Omental fat pad (tissue), 4 donors: ENCODE measurements around the gene PPFIBP2. TPM values are rescaled to one million over a fixed set of nuclear protein-coding genes. Genes with fewer than 3 reads are reported as not detected.

Source experiments
- ATAC-seq: fragments of 150-250 bp; one replicate; pipeline ENCODE4 v1.9.1; 2016; ENCODE audit warnings: mild to moderate bottlenecking, moderate library complexity; ENCODE audit not compliant: low FRiP score
- DNase-seq: peaks from one replicate; pipeline ENCODE4 v3.0.0-alpha.2; 2019; ENCODE audit warnings: low spot score
- total RNA-seq, 4 donors: library from RNA; depleted of rRNA; stranded (reverse); fragments of >200 nt; gene quantifications; one replicate each; pipeline ENCODE4 v1.1.0, GENCODE V29; 2016
- TF ChIP-seq, protein P1 (sequence below), 3 donors: fragments of 450-650 bp; IDR thresholded peaks; one replicate each; pipeline ENCODE4 v1.5.1; 2016 to 2017; ENCODE audit warnings: antibody characterized with exemption in 3 of 3, mild to moderate bottlenecking in 3 of 3, moderate library complexity in 2 of 3

Gene PPFIBP2
- total RNA-seq, 4 donors from 2014 or later = 16.3 to 47.8 (median 24.2) TPM

DNA sequence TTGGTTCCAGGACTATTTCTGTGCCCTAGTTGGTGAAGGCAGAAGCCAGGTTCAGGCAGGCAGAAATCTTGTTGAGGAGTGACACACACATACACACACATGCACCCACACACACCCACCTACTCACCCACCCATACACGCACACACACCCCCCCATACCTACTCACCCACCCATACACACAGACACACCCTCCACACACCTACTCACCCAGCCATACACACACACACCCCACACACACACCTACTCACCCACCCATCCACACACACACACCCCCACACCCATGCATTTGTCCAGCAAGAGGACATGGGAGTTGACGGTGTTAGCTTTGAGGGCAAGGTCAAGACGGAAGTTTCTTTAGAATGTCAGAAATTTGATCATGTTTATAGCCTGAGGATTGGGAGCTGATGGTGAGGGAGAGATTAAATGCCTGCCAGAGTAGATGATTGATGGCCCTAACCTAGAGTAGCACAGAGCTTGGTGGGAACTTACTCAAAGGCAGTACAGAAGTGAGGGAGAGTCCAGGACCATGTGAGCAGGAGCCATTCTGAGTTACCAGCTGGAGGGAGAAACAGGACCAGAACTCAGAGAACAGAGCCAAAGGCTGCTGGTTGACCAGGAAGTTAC, 90.6 kb downstream of the PPFIBP2 start:
- TF ChIP-seq, protein P1, sequence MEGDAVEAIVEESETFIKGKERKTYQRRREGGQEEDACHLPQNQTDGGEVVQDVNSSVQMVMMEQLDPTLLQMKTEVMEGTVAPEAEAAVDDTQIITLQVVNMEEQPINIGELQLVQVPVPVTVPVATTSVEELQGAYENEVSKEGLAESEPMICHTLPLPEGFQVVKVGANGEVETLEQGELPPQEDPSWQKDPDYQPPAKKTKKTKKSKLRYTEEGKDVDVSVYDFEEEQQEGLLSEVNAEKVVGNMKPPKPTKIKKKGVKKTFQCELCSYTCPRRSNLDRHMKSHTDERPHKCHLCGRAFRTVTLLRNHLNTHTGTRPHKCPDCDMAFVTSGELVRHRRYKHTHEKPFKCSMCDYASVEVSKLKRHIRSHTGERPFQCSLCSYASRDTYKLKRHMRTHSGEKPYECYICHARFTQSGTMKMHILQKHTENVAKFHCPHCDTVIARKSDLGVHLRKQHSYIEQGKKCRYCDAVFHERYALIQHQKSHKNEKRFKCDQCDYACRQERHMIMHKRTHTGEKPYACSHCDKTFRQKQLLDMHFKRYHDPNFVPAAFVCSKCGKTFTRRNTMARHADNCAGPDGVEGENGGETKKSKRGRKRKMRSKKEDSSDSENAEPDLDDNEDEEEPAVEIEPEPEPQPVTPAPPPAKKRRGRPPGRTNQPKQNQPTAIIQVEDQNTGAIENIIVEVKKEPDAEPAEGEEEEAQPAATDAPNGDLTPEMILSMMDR (IDR thresholded peaks at IDR 0.05) = no peak
- DNase-seq = no peak
- ATAC-seq = no peak

DNA sequence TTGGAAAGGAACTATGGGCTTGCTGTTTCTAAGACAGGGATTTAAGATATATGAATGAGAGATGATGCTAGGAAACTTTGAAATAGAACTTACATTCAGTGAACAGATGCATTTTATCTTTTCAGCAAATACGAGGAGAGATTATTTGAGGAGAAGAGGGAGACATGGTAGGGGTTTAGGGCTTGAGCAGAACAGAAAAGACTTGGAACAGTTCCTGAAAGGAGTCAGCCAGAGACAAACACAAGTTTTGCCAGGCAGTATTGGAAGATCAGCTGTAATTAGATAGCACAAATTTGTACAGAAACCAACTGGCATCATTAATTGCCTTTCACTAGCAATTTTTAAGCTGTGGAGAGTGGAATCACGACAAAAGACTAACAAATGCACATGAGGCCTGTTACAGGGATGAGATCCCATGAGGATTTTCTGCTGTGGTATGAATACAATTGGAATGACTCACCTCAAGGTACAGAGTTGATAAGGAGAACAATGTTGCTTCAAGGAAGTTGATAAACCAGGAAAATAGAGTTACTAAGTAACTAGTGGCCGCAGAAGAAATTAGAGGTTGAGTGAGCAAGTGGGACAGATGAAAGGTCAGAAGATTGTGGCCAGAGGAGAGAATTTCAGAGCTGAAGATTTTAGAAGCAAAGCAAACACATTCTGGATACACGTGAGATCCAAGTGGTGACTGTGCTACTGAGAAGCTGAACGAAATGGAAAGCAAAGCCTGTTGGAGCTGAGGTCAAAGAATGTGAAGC, 91.6 kb downstream of the PPFIBP2 start:
- ATAC-seq (no peak), DNase-seq (no peak)
- TF ChIP-seq, protein P1 (IDR thresholded peaks at IDR 0.05) = no peak

DNA sequence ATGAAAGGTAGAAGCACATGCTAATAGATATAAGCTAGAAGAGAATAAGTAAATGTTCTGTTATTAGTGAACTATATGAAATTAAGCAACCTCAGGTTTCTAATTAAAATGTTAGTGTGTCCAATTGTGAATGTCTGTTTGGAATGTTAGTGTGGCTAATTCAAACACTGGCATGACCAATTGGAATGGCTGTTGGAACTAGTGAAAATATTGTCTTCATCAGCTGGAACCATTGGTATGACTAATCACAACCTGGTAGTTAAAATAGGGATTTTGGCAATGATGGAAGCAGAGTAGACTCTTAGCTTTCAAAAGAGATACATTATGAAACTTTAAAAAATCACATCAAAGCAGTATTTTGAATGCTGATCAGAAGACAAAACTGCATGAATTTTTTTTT, 92.7 kb downstream of the PPFIBP2 start:
- TF ChIP-seq, protein P1 (IDR thresholded peaks at IDR 0.05) = no peak
- ATAC-seq (no peak), DNase-seq (no peak)

DNA sequence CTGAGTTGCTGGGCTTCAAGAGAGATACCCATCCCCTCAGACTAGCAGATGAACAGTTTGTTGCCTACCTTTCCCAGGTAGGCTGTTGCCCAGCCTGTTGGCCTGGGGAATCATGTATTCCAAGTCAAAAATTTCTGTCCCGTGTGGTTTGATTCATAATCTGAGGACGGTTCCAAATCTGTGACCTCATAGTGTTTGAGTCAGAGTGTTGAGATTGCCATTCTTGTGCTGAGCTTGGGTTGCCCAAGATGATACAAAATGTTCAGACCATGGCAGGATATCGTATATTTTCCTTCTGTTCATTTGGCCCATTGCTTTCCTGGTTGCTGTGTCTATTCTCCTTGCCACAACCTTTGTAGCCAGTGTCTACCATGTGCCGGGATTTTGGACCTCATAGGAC, 95.2 kb downstream of the PPFIBP2 start:
- ATAC-seq = no peak
- no peak for DNase-seq
- TF ChIP-seq, protein P1 (IDR thresholded peaks at IDR 0.05) = no peak

DNA sequence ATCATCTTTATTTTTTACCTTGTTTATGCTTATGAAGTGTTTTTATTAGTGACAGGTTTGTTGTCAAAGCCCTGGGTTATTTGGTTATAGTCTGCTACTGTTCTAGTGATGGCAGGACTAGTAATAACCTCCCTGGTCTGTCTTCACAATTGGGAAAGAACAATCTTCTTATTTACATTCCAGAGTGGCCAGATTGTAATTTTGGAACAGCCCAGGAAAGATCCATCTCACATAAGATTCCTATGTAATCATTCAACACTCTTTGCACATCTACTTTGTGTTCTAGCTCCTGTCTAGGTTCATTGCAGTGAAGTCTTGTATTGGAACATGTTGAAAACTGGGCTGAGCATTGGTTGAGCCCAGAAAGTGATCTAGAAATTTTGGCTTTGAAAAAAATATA, 95.7 kb downstream of the PPFIBP2 start:
- no peak for DNase-seq

DNA sequence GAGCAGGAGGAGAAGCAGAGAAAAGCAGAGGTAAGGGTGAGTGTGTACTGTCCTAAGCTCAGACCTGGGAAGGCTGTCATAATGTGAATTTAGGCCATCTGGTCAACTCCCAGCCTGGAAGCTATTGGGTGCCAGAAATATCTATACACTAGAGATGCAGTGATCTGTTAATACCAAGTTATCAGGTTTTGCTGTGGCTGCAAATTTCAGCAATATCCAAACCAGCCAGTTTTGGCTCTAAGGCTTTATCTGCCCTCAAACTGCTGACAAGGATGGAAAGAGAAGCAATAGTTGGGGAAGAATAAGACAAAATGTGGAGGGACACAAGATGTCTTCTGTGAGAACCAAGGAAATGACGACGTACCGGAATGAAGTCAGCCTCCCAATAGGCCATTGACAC, 96.6 kb downstream of the PPFIBP2 start:
- ATAC-seq = no peak
- DNase-seq = no peak
- TF ChIP-seq, protein P1 (IDR thresholded peaks at IDR 0.05) = no peak

More for the DNA sequence above, 95.7 kb downstream of the PPFIBP2 start:
- no peak for ATAC-seq
- TF ChIP-seq, protein P1 (IDR thresholded peaks at IDR 0.05) = no peak

DNA sequence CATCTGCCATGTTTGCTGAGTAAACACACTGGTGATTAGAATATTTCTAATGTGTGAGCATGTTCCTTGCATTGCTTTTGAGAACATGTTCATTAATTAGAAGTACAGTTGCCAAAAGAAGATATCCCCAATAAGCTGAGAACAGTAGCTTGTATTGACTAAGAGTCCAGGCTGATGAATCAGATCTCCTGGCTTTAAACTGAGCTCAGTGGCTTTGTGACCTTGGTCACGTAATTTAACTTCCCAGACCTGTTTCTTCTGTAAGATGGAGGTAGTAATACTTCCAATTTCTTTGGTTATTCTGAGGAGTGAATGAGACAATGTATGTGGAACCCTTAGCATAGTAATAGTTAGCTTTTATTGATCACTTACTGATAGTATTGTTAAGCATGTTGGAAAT, 97.6 kb downstream of the PPFIBP2 start:
- no peak for DNase-seq
- TF ChIP-seq, protein P1 (IDR thresholded peaks at IDR 0.05) = no peak
- ATAC-seq = no peak
